Hepatic stellate cell (primary cell): ENCODE measurements around the gene CNPY1.

Experiments used
- DNase-seq: peaks from one replicate; pipeline ENCODE4 v3.0.0; 2011; ENCODE audit warnings: low spot score

CNPY1 gene

DNA sequence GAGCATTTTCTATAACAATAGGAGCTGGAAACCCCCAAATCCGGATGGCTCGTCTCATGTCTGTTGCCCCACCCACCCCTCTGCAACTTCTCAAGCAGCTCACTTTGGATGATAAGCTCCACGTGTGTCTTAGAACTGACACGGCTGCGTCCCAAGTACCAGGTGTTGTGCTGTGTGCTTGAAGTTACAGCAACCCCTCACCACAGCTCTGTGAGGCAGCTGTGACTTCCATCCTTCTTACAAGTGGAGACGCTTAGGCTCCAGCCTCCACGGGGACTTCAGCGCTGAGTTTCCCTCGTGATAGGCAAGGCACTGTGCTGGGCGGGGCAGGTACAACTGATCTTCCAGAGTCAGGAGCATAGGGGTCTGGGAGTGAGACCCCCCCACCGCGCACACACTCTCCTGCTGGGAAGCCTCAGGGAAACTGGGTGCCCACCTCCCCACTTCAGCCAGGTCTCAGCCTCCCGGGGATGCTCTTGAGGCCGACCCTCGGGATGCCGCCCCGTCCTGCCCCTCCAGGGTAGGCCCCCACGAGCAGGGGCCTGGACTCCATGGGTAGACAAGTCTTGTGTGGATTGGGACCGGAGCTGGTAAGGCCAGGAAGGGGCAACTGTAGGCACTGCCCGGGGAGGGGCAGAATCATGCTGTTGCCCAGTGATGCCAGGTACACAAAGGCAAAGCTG is 57.1 kb downstream of the CNPY1 start:
- DNase-seq = no peak

DNA sequence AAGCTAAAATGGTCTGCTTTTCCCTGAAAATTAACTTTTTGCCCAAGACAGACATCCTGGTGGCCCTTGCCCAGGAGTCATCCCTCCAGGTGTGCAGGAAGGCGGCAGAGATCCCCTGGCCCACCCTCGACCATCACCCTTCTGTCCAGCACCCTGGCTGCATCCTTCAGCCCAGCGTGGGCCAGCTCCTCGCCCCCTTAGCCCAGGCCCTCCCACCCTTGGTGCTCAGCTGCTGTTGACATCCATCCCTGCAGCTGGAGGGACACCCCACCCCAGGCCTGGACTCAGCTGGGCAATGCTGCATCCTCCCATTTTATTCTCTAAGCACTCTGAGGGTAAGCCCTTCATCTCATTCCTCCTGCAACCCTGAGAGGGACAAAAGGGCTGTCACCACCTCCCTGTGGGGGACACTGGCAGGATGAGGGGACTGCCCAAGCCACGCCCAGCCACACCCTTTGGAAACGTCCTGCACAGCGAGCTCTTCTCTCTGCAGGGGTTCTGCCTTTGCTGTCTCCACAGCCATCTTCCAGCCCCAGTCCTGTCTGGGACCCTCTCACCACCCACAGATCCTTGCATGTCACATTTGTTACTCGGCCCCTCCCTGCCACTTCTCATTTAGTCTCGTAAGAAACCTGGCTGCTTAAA is 57.8 kb downstream of the CNPY1 start:
- DNase-seq = no peak

DNA sequence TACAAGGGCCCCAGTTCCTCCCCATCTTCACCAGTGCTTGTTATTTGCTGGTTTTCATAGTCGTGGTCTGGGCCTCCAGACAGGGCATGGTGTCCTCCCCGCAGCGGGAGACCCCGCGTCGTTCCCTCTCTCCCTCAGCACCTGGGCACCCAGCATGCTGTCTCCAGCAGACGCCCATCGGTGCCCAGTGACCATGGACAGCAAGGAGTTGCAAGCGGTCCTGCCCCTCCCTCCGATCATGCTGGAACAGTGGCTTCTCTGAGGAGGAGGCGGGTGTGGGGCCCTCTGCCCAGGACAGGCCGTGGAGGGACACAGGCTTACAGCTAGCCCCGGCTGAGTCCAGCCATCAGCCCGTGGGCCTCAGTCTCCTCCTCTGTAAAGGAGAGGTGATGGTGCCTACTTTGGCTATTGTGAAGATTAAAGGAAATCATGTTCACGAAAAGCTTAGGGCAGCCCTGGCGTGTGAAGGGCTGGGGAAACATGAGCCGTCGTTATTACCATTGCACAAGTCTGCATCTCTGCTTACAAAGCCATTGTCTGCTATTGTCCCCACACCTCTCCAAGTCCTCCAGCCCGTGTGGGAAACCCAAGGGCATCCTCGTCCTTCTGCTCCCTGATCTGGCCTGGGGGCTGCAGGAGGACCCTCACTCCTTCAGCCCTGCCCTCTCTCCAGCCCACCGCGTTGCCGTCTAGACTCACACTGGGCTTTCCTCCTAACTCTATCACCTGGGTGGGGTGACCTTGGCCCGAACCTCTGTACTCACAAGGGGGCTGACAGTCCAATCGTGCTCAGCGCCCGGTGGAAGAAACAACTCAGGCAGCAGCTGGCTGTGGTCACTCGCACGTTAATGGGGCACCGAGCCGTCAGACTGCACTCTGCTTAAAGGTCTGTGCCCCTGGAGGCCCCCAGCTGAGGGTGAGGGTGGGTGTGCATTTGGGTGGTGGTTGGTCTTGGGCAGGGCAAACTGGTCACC is 58.6 kb downstream of the CNPY1 start:
- DNase-seq = no peak

DNA sequence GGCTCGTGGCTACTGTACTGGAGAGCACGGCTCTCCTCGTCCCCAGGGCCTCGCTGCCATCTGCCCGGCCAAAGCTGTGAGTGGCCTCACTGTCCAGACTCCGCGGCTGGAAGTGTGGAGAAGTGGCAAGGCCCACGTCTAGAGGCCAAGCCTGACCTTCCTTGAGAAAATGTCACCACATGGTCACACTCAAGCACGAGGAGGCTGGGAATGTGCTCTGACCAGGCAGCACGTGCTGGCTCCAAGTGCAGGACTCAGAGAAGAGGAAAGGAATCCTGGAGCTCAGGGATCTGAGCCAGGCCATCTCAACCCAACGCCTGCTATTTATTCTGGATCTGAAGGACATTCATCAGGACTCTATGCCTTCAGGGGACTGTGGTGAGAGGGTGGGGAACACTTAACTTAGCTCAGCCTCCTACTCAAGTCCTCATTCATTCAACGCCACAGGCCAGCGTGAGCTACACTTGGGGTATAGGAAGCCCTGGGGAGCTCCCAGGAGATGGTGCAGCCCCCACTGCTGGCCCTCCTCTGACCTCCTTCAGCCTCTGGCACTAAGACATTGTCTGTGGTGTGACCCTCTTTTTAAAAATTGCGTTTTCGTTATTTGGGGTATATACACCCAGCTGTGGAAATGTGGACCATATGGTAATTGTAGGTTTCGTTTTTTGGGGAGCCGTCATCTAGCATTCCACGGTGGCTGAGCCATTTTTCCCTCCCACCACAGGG is 59.4 kb downstream of the CNPY1 start:
- DNase-seq = no peak

DNA sequence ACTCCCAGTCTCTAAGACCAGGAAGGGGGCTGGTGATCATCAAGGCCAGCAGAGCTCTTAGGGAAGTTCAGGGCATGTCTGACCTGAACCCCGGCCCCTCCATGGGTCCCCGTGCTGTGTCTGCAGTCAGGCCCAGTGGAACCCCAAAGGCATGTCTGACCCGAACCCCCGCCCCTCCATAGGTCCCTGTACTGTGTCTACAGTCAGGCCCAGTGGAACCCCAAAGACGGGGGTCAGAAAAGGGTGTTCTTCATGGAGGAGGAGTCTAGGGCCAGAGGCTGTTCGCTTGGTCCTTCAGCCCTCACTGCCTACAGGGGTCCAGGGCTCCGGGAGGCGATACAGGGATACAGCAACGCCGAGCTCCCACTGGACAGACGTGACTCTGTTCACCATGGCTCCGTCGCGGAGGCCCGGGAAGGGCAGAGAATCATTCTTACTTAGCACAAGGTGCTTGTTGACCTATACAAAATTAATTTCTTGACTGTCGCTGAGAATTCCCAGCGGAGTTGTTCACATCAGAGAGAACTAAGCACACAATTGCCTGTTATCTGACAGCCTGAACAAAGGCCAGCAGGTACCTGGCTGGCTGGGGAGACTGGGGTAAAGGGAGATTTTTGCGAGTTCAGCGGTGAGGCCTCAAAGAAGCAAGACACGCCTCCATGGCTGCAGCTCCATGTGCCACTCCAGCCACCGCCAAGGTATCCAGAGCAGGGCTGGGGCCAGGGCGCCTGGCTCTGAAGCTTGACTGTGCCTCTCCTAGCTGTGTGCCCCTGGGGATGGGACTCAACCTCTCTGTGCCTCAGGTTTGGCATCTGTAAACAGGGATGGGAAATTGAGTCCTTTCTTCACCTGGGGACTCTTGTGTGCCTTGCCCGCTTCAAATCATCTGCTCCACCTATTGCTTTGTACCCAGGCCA is 61.6 kb downstream of the CNPY1 start:
- DNase-seq = no peak

DNA sequence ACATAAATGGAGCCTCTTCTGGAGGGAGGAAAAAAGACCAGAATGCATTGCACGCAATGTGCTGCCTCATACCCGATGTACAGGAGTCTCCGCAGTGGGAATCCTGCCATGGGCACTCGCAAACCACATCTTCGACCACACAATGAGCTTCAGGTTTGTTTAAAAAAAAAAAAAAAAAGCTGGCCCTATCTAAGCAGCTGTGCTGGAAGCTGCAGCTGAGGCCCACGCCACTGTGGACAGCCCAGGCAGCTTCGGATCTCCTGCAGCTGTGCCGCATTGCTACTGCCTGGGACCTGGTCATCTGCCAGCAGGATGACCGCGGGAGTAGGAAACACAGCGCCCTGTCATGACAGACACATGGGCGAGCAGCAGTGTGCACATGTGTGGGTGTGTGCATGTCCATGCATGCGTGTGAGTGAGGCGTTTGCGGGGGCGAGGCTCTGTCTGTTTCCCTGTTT is 62.5 kb downstream of the CNPY1 start:
- DNase-seq = no peak

DNA sequence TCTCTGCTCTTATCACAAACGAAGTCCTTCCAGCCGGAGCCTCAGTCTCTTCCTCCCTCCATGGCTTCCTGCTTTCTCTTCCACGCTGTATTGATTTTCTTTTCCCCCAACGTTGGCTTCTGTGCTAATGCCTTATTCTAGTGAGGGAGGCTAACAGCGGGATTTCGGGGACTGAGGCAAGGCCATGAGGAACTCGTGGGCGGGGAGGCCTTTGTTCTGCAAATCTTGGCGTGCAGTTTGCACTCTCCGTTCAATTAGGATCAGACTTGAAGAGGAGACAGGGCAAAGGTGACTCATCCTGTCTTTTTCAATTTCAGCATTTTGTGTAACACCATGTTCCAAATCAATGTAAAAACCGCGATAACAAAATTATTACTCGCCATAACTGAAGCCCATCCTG is 63.1 kb downstream of the CNPY1 start:
- no peak for DNase-seq

DNA sequence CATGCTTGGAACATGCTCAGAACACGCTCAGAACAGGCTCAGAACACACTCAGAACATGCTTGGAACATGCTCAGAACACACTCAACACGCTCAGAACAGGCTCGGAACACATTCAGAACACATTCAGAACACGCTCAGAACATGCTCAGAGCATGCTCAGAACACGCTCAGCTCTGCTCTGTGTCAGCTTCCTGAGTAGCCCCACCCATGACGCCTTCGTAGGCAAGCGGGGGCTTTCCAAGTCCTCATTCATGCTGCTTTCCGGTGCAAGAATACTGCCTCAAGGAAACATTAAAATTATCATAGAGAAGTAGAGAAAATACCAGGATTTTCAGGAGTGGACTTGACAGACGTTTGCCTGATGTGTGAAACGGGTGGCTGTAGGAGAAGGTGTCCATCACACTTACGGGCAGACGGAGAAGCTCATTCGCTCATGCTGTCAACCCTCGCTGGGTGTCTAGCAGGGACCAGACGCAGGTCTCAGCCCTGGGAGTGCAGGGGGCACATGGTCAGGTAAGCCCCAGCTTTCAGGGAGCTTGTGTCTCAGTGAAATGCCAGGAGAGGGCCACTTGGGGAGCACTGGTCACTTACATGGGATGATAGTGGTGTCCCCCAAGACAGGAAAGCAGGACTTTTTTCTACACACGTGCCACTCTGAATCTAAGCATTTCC is 63.7 kb downstream of the CNPY1 start:
- no peak for DNase-seq

DNA sequence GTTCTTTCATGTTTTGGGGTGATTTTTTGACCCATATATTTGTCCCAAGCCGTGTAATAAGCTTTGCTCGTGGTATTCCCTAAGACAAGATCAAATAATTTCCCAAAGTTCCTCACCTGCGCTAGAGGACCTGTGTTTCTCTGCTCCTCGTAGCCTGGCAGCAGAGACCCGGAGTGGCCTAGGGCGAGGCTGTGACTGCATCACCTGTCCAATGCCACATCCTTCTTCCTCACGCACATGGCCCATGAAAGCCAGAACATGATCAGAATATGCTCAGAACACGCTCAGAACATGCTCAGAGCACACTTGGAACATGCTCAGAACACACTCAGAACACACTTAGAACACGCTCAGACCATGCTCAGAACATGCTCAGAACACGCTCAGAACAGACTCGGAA is 64.6 kb downstream of the CNPY1 start:
- no peak for DNase-seq

DNA sequence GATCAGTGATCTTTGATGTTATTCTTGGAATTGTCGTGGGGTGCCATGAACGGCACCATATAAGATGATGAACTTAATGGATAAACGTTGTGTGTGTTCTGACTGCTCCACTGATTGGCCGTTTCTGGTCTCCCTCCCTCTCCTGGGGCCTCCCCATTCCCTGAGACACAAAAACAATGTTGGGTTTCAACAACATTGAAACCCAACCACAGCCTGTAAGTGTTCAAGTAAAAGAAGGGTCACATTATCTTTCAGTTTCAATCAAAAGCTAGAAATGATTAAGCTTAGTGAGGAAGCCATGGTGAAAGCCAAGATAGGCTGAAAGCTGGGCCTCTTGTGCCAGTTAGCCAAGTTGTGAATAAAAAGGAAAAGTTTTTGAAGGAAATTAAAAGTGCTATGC is 68.9 kb downstream of the CNPY1 start:
- no peak for DNase-seq

DNA sequence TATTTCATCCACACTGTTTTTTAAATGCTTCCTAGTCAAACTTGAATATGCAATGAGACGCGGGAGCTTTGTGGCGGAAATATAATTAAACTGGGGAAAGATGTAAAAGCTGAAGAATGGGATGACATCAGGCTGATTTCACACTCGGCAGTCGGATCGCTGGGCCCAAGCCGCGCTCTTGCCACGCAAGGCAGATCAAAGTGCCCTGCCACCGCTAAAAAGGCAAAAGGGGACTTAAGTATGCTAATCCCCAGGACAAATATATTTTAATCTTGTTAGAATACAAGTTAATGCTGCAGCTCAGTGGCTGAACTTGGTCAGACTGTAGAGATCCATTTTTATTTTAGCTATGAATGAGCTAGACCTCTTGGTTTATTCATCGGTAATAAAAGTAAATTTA is 74.6 kb downstream of the CNPY1 start:
- no peak for DNase-seq

DNA sequence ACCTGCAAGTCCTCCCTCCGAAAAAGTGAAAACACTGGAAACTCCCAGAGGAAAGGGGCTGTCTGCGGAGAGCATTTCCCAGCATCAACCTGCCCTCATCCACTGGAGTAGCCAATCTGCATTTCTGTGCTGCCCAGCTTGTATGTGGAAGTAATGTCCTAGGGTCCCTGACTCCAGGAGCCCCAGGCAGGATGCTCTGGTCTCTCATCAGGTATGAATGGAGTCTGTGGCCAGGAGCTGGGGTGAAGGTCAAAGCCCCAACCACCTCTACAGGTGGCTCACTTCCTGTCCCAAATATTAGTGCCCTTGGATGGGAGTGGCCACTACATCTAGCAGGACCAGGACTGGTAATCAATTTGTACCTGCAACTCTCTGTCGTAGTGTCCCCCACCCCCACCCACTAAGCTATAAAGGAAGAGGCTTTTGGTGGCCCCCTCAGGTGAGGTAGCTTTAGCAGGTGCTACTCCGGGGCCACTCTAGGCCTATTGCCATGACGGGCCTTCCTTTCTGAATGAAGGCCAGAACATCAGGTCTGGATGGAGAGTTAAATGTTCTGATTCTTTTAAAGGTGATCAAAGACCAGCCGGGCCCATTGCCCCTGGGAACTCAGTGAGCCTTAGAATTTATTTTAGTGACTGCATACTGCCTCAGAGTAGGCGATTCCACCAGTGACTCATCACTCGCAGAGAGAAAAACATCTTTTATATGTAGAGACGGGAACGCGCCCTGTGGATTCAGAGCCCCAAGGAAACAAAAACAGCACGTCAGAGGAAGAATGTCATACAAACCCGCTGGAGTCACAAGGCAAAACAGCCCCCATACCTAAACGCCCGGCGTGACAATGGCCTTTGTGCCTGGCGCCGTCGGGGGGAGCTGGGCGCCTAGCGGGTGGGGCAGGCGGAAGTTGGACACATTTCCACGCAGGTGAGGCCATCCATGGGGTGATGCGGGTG is 75.4 kb downstream of the CNPY1 start:
- no peak for DNase-seq

DNA sequence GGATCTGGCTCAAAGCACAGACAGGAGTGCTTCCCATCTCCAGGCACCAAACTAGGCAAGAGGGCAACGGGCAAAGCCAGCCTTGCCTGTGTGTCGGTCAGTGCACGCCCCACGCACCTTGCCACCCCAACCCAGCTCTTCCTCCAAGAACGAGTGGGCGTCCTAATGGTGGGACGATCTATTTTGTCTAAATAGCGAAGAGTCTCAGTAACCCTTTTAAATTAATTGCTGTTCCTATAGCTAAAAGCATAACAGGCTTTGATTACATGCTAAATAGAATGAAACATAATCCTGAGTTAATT is 76.2 kb downstream of the CNPY1 start:
- DNase-seq = no peak

DNA sequence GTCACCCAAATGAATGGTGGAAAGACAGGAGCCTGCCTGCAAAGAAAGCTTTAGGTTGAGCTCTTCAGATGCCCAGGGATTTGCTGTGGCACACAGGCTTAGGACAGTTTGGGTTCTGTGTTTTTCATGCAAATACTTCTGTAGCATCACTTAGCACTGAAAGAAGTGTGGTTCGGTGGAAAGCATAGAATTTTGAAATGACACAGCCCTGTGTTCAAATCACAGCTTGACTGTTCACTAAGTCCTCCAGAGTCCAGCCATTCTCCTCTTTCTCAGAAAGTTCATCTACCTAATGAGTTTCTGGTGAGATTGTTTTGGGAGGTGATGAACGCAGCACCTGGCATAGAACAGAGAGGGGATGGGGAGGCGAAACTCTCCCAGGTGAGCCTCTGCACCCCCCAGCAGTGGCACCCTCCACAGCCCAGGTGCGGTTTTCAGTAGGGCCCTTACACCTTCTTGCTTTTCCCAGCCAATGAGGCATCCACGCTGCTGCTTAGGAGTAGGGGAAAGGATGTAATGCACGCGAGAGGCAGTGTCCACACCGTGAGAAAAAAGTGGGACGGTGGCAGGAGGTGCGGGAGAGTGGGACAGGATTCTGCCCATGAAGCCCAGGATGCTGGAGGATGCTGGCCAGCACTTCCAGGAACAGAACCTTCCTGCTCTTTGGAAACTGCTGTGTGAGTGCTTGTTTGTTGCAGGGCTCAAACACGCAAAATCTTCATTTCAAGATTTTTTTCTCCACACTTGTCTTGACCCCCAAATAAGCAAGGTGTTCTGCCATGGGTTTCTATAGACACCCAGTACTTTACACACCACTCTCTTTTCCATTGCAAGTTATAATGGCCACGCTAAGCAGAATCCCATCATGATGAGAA is 76.8 kb downstream of the CNPY1 start:
- DNase-seq = no peak

DNA sequence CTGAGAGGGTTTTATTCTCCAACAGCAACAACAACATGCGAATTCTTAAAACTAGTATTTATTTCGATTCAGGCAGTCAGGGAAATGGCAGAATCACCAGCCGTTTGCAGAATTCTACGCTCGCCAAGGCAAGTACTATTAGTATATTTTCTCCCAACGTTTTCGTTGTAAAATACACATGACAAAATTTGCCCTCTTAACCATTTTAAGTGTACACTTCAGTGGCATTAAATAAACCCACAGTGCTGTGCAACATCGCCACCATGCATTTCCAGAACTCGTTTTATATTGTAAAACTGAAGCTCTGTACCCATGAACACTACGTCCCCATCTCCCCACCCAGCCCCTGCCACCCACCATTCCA is 77.6 kb downstream of the CNPY1 start:
- no peak for DNase-seq

DNA sequence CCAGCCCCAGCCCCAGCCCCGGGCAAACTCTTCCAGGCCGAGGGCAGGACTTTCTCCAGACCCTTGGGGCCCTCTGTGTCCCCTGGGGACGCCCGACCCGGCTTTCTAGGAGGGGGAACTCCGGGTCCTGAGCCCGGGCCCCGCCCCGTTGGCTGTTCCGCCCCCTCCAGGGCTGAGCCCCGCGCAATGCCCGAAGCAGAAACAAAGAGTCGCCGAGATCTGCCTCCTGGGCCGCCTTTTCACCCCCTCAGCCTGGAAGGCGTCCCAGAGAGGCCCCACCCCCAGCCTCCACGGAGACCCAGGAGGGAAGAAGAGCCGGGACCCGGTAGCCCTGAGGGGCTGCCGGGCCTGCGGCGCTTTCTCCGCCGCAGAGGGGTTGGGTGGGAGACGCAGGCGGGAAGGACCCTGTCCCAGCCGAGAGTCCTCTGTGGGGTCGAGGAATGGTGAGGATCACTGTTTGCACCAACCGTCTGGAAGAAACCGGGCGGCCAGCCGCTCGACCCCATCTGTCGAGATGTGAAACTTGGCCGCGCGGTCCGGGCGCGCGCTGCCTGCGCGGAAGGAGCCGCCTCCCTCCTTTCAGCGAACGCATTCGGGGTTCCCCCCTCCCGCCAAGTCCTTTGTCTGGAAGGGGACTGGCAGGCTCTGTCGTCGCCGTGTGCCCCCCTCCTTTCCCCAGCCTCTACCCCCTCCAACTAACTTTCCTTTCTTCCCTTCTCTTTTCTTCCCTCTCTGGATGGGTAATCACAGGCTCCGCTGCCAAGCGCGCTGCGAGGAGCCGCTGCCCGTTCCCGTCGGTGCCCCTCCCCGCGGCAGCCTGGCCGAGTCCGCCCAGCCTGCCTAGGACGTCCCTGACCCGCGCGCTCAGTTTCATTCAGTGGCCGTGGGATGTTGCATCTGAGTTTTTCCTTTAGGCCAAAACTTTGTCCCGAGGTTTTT is 78.2 kb downstream of the CNPY1 start:
- no peak for DNase-seq
